GM12878 (cell line): Measurements from ENCODE around the gene MAPT. TPM values are rescaled to one million over a fixed set of nuclear protein-coding genes. Genes with fewer than 3 reads are reported as not detected.

Source experiments
- ATAC-seq: fragments of 200-7000 bp; cut with Tn5 transposase; 3 replicates; pipeline ENCODE4 v1.9.1; 2020; ENCODE audit warnings: mild to moderate bottlenecking, moderate library complexity
- BruUV-seq: library from RNA; stranded (reverse); fragments of 400-500 nt; replicated peaks from 2 replicates; lab custom pipeline; 2021; lab: Mats Ljungman, UMichigan
- CTCF ChIA-PET: fragments of 300-600 bp; sonication (Branson Sonifier 250); formaldehyde crosslinking; extraction: SDS; loops from one replicate; lab custom pipeline; 2021; ENCODE audit warnings: inconsistent platforms; lab: Yijun Ruan, JAX
- POLR2A ChIA-PET: fragments of 350-600 bp; formaldehyde crosslinking; extraction: SDS; loops from one replicate; lab custom pipeline; 2021; ENCODE audit warnings: inconsistent platforms; lab: Charles Lee
- RAD21 ChIA-PET: fragments of 300-600 bp; sonication (Branson Sonifier 250); formaldehyde crosslinking; loops from one replicate; lab custom pipeline; 2023; ENCODE audit warnings: antibody characterized with exemption; ENCODE audit not compliant: unreplicated experiment; lab: Charles Lee
- SMC1A ChIA-PET: fragments of 300-600 bp; sonication (Branson Sonifier 250); formaldehyde crosslinking; loops from one replicate; lab custom pipeline; 2023; ENCODE audit not compliant: unreplicated experiment, uncharacterized antibody; lab: Charles Lee
- DNase-seq: peaks from one replicate; pipeline ENCODE4 v3.0.0-alpha.2; 2011; ENCODE audit warnings: low read depth, low spot score
- FAIRE-seq: peaks from 3 replicates; lab custom pipeline; 2011; peaks lifted over from hg19 to GRCh38; lab: Jason Lieb, UNC
- H2AFZ ChIP-seq: 2 replicates; pipeline ENCODE4 v1.6.0; 2011; ENCODE audit warnings: low read depth, low read length, control low read depth; ENCODE audit not compliant: control insufficient read depth
- H3K27ac ChIP-seq: 2 replicates; pipeline ENCODE4 v1.5.1; 2011; ENCODE audit warnings: control low read depth; ENCODE audit not compliant: control insufficient read depth, insufficient read depth
- H3K27me3 ChIP-seq, 2 experiments: replicated peaks in 1 of 2; 2 replicates each; pipeline versions ENCODE4 v1.6.0 to v1.6.1; 2011; ENCODE audit warnings: low read length in 1 of 2; ENCODE audit not compliant: control insufficient read depth in 2 of 2, insufficient read depth in 2 of 2
- H3K36me3 ChIP-seq, 2 experiments: 2 replicates each; pipeline ENCODE4 v1.5.1; 2011; ENCODE audit warnings: low read length in 1 of 2; ENCODE audit not compliant: control insufficient read depth in 2 of 2, insufficient read depth in 2 of 2
- H3K4me1 ChIP-seq: 2 replicates; pipeline ENCODE4 v1.6.1; 2011; ENCODE audit warnings: mild to moderate bottlenecking, low read length, moderate library complexity, mixed read lengths; ENCODE audit not compliant: control insufficient read depth, insufficient read depth
- H3K4me2 ChIP-seq: 2 replicates; pipeline ENCODE4 v1.6.0; 2011; ENCODE audit warnings: control low read depth; ENCODE audit not compliant: control insufficient read depth, insufficient read depth
- H3K4me3 ChIP-seq: fragments of 200-600 bp; sonication (generic); 2 replicates; pipeline ENCODE4 v1.5.1; 2016
- H3K79me2 ChIP-seq: 2 replicates; pipeline ENCODE4 v1.6.0; 2011; ENCODE audit warnings: low read length; ENCODE audit not compliant: control insufficient read depth, insufficient read depth
- H3K9ac ChIP-seq: 2 replicates; pipeline ENCODE4 v1.8.0; 2011; ENCODE audit warnings: low read length, control low read depth, mixed read lengths; ENCODE audit not compliant: control insufficient read depth, insufficient read depth
- H3K9me3 ChIP-seq: replicated peaks from 3 replicates; pipeline ENCODE4 v1.5.1; 2011; ENCODE audit warnings: mild to moderate bottlenecking, low read length; ENCODE audit not compliant: control insufficient read depth, insufficient read depth
- H4K20me1 ChIP-seq: 2 replicates; pipeline ENCODE4 v1.6.0; 2011; ENCODE audit not compliant: control insufficient read depth, insufficient read depth
- BHLHE40 ChIP-seq, 2 experiments: fragments of 450-650 bp in 1 of 2; IDR thresholded peaks; 2 replicates each; pipeline ENCODE4 v1.6.1; 2011 to 2017; ENCODE audit warnings: low read depth in 2 of 2, borderline replicate concordance in 1 of 2, improper control_type of control experiment in 1 of 2, low read length in 1 of 2, mild to moderate bottlenecking in 1 of 2
- BRCA1 ChIP-seq: IDR thresholded peaks from 2 replicates; pipeline ENCODE4 v1.6.1; 2011; ENCODE audit warnings: low read depth, low read length, improper control_type of control experiment
- EGR1 ChIP-seq, 2 experiments: IDR thresholded peaks; 1 replicate in 1 of 2; 2 replicates in 1 of 2; pipeline ENCODE4 v1.6.1; 2011 to 2012; ENCODE audit warnings: low read depth in 2 of 2, low read length in 2 of 2, borderline replicate concordance in 1 of 2, mild to moderate bottlenecking in 1 of 2, moderate library complexity in 1 of 2
- EP300 ChIP-seq, 2 experiments: fragments of 150-350 bp in 1 of 2; IDR thresholded peaks; 2 replicates each; pipeline ENCODE4 v1.6.1; 2011 to 2012; ENCODE audit warnings: low read depth in 2 of 2, low read length in 2 of 2, borderline replicate concordance in 1 of 2, improper control_type of control experiment in 1 of 2, inconsistent platforms in 1 of 2; ENCODE audit not compliant: control insufficient read depth in 1 of 2
- GABPA ChIP-seq: IDR thresholded peaks from 2 replicates; pipeline ENCODE4 v1.6.1; 2014; ENCODE audit warnings: antibody characterized with exemption, low read depth, mild to moderate bottlenecking, inconsistent platforms
- LARP7 ChIP-seq: fragments of 450-650 bp; IDR thresholded peaks from 2 replicates; pipeline ENCODE4 v1.6.1; 2017; ENCODE audit warnings: mild to moderate bottlenecking
- MXI1 ChIP-seq: fragments of 150-350 bp; IDR thresholded peaks from 2 replicates; pipeline ENCODE4 v1.6.1; 2011; ENCODE audit warnings: low read depth, mild to moderate bottlenecking, inconsistent platforms, low read length, improper control_type of control experiment
- NFIC ChIP-seq: IDR thresholded peaks from 2 replicates; pipeline ENCODE4 v1.6.1; 2012; ENCODE audit warnings: low read depth, mild to moderate bottlenecking, inconsistent platforms, low read length, moderate library complexity
- PKNOX1 ChIP-seq: fragments of 450-650 bp; IDR thresholded peaks from 2 replicates; pipeline ENCODE4 v1.6.1; 2016; ENCODE audit warnings: mild to moderate bottlenecking
- RUNX3 ChIP-seq: IDR thresholded peaks from 2 replicates; pipeline ENCODE4 v1.6.1; 2012; ENCODE audit warnings: low read length, inconsistent platforms
- SIX5 ChIP-seq: IDR thresholded peaks from 2 replicates; pipeline ENCODE4 v1.6.1; 2011; ENCODE audit warnings: mild to moderate bottlenecking, low read depth, low read length, moderate library complexity; ENCODE audit not compliant: severe bottlenecking
- TARDBP ChIP-seq: IDR thresholded peaks from 2 replicates; pipeline ENCODE4 v1.6.1; 2016; ENCODE audit warnings: borderline replicate concordance
- USF1 ChIP-seq: IDR thresholded peaks from 2 replicates; pipeline ENCODE4 v1.6.1; 2011; ENCODE audit warnings: borderline replicate concordance, low read depth, mild to moderate bottlenecking, moderate library complexity, mixed read lengths, low read length; ENCODE audit not compliant: insufficient read depth; ENCODE audit errors: extremely low read length
- YBX1 ChIP-seq: fragments of 450-650 bp; IDR thresholded peaks from 2 replicates; pipeline ENCODE4 v1.6.1; 2016; ENCODE audit warnings: antibody characterized with exemption
- ZNF217 ChIP-seq: fragments of 450-650 bp; IDR thresholded peaks from 2 replicates; pipeline ENCODE4 v1.6.1; 2017; ENCODE audit warnings: antibody characterized with exemption, mild to moderate bottlenecking
- ZZZ3 ChIP-seq: IDR thresholded peaks from 2 replicates; pipeline ENCODE4 v1.6.1; 2011; ENCODE audit warnings: low read depth; ENCODE audit not compliant: control insufficient read depth, insufficient read length
- WGBS: methylation state at CpG from one replicate; pipeline ENCODE4 v1.1.6; 2016; ENCODE audit warnings: low lambda C conversion rate; ENCODE audit not compliant: insufficient replicate concordance, insufficient coverage; ENCODE audit errors: missing lambda C conversion rate; 5-methylcytosine and 5-hydroxymethylcytosine counted together
- in situ Hi-C: fragments of 300-500 bp; cut with MboI; formaldehyde crosslinking; loops from 9 replicates; pipeline ENCODE4 v1.14.3; 2018; ENCODE audit warnings: mixed read lengths
- intact Hi-C: fragments of 100-400 bp; cut with micrococcal nuclease; formaldehyde crosslinking; loops from one replicate; pipeline ENCODE4 v1.14.2; 2022; ENCODE audit not compliant: unreplicated experiment
- polyA plus RNA-seq, 11 experiments: library from polyadenylated mRNA; depleted of rRNA in 4 of 11; unstranded in 6 of 11; stranded (reverse) in 5 of 11; fragments of >200 nt; fragmentation: Nextera tagmentation in 4 of 11; fragmentation: Illumina TruSeq in 1 of 11; extraction: Ambion mirVana in 4 of 11; extraction: Trizol in 1 of 11; gene quantifications; 1 replicate in 1 of 11; 2 replicates in 10 of 11; pipeline versions ENCODE4 v1.2.1 to v1.2.3, GENCODE V29; 2011 to 2016; ENCODE audit warnings: inconsistent platforms in 2 of 11, missing spikeins in 2 of 11, low read depth in 1 of 11
- total RNA-seq, 4 experiments: library from RNA; depleted of rRNA in 3 of 4; stranded (reverse); fragments of >200 nt in 3 of 4; fragmentation: Illumina TruSeq in 1 of 4; extraction: Trizol in 1 of 4; gene quantifications; 2 replicates each; pipeline versions ENCODE4 v1.2.1 to v1.2.3, GENCODE V29; 2013 to 2021

Gene MAPT
- total and polyA plus RNA-seq, 10 of the 15 experiments (the other 5 are each of a cell fraction or from before 2014, with no cell fraction given), result under 0.01 to 0.05 (median 0.03) TPM; not detected in 7

- Histone ChIP-seq H3K9ac (no peak overlapping the region), H4K20me1 (no peaks in the 10 kb centered on the region), H3K79me2 (no peaks in the 10 kb centered on the region), H2AFZ (no peak overlapping the region), H3K4me2 (no peak overlapping the region), H3K4me3 (no peak overlapping the region), H3K4me1 (no peaks in the 10 kb centered on the region), H3K9me3 (no peaks in the 10 kb centered on the region), H3K36me3 (peaks cover 13 to 41% of the 10 kb centered on the region in 2 experiments), H3K27me3 (no peaks in the 10 kb centered on the region), H3K27ac (no peak overlapping the region)
- no TSS peak for BruUV-seq
- no peak for TF ChIP-seq TARDBP
- no peak for TF ChIP-seq ZNF217
- no peak for TF ChIP-seq BRCA1
- no peak for TF ChIP-seq RUNX3
- no peak for TF ChIP-seq GABPA
- no peak for TF ChIP-seq EGR1 (IDR thresholded peaks at IDR 0.05; ENCODE audit: borderline replicate concordance in 1 of 2, low read depth in 2 of 2, low read length in 2 of 2)
- ChIA-PET CTCF (interaction anchor here (1.3 to 5.8 kb wide), 14 partner anchors 8 to 169 kb away, joined by 3 to 120 read pairs (median 14); partner anchors contain the start of gene KANSL1), POLR2A (no interaction called here), SMC1A (interaction anchor here (1.0 to 4.5 kb wide), 7 partner anchors 50 to 241 kb away, joined by 3 to 88 read pairs (median 9); no protein-coding TSS in a partner anchor), RAD21 (interaction anchor here (1.3 to 2.3 kb wide), 6 partner anchors 10 to 165 kb away, joined by 3 to 61 read pairs (median 5); partner anchors contain the start of gene KANSL1)
- no peak for ATAC-seq
- intact Hi-C loops, result no loop called here
- DNase-seq, result no peak
- in situ Hi-C loops, result no loop called here
- no peak for FAIRE-seq
- 79% methylated on average over 3 of the region's 3 CpGs for WGBS
Observed at GRCh38 chr17:46045639-46046038, 151.3 kb downstream of the MAPT start.

GRCh38 chr17:46046957-46047356 is 152.6 kb downstream of the MAPT start:
- no peaks in the 10 kb centered on the region for H3K79me2 ChIP-seq
- no peak overlapping the region for H3K4me2 ChIP-seq
- no peak for DNase-seq
- no peak overlapping the region for H3K9ac ChIP-seq
- no peaks in the 10 kb centered on the region for H4K20me1 ChIP-seq
- intact Hi-C loops, result no loop called here
- FAIRE-seq, result no peak
- WGBS, result 100% methylated on average over 1 of the region's 1 CpG
- ChIA-PET CTCF (interaction anchor here (1.1 to 5.8 kb wide), 4 partner anchors 12 to 166 kb away, joined by 5 to 120 read pairs (median 30); partner anchors contain the start of gene KANSL1), RAD21 (interaction anchor here (0.6 to 0.8 kb wide), 2 partner anchors 65 to 140 kb away, joined by 5 to 9 read pairs; no protein-coding TSS in a partner anchor), POLR2A (no interaction called here), SMC1A (interaction anchor here (0.7 to 1.3 kb wide), 4 partner anchors 10 to 166 kb away, joined by 3 to 6 read pairs (median 3); no protein-coding TSS in a partner anchor)
- no peak overlapping the region for H2AFZ ChIP-seq
- no peak overlapping the region for H3K27ac ChIP-seq
- H3K36me3 ChIP-seq, result peaks cover 13 to 36% of the 10 kb centered on the region in 2 experiments
- H3K4me3 ChIP-seq, result no peak overlapping the region
- no TSS peak for BruUV-seq
- no peak for ATAC-seq
- H3K27me3 ChIP-seq, result no peaks in the 10 kb centered on the region
- in situ Hi-C loops, result no loop called here
- no peaks in the 10 kb centered on the region for H3K9me3 ChIP-seq
- H3K4me1 ChIP-seq, result peaks cover 3% of the 10 kb centered on the region
- TF ChIP-seq SIX5 (no peak), YBX1 (no peak), ZZZ3 (no peak), BHLHE40 (IDR thresholded peaks at IDR 0.05; ENCODE audit: borderline replicate concordance in 1 of 2, low read depth in 2 of 2, low read length in 1 of 2) (no peak), USF1 (no peak), LARP7 (no peak), NFIC (no peak), PKNOX1 (no peak), MXI1 (no peak), EP300 (IDR thresholded peaks at IDR 0.05; ENCODE audit: borderline replicate concordance in 1 of 2, control insufficient read depth in 1 of 2, low read depth in 2 of 2, low read length in 2 of 2) (no peak)
